Stimulated activated CD4-positive, alpha-beta T cell treated with anti-CD3 and anti-CD28 coated beads, Interleukin-15, amount 100 ng/mL, for 24 hours (primary cell): ENCODE results near the gene STOML1.

Source experiments
- DNase-seq: peaks from one replicate; pipeline ENCODE4 v3.0.0-alpha.2; 2020

STOML1 gene, protein sequence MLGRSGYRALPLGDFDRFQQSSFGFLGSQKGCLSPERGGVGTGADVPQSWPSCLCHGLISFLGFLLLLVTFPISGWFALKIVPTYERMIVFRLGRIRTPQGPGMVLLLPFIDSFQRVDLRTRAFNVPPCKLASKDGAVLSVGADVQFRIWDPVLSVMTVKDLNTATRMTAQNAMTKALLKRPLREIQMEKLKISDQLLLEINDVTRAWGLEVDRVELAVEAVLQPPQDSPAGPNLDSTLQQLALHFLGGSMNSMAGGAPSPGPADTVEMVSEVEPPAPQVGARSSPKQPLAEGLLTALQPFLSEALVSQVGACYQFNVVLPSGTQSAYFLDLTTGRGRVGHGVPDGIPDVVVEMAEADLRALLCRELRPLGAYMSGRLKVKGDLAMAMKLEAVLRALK

DNA sequence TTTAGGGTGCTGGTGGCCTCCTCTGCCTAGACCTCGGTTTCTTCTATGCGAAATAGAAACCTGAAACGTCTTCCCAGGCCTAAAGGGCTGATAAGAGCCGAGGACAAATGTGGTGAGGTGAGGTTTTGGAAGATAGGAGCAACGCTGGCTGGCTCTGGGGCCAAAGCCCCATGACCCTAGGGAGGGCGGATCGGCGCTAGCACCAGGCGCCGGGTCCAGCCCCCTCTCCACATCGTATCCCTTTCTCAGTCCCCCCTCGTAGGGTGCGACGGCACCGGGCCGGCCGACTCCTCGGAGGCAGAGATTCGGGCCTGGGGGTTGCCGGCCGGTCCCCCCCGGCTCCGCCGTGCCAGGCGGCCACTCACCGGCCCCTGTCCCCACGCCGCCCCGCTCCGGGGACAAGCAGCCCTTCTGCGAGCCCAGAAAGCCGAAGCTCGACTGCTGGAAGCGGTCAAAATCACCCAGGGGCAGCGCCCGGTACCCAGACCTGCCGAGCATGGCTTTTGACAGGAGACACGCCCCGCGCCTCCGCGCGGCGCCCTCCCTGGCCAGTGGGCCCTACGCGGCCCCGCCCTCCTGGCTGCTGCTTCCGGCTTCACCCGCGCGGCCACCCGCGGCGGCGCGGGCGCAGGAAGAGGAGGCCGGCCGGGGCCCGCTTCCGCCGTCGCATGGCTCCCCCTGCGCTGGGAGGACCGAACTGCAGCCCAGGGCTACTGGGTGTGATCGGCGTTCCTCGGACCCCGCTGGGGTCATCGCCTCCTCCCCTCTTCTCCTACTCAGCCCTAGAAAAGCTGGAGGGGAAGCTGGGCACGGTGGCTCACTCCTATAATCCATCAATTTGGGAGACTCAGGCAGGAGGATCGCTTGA is at the start of gene STOML1:
Gene STOML1 (minus strand): TSS at position 570 of the 868 bp plus-strand sequence. CDS start 72 bp downstream, at position 498.
- DNase-seq = peak; percentile 96

DNA sequence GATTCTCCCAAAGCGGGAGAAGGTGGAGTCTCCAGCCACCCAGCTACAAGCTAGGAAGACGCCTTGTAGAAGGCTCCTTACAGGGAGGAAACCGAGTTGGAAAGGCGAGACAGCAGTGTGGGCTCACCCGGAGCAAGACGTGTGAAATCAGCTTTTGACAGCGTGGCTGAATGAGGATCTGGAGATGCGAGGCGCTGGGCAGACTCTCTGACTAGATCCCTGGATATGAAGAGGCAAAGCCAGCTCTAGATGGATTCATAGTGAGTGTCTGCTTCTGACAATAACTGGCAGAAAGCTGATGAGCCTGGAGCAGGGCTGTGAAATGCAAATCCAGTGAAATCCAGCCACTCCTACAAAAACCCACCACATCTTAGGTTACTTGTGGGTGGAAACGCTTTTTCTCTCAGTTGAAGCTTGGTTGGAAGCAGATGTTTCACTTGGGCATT is 49.2 kb upstream of the STOML1 start:
- DNase-seq = no peak

DNA sequence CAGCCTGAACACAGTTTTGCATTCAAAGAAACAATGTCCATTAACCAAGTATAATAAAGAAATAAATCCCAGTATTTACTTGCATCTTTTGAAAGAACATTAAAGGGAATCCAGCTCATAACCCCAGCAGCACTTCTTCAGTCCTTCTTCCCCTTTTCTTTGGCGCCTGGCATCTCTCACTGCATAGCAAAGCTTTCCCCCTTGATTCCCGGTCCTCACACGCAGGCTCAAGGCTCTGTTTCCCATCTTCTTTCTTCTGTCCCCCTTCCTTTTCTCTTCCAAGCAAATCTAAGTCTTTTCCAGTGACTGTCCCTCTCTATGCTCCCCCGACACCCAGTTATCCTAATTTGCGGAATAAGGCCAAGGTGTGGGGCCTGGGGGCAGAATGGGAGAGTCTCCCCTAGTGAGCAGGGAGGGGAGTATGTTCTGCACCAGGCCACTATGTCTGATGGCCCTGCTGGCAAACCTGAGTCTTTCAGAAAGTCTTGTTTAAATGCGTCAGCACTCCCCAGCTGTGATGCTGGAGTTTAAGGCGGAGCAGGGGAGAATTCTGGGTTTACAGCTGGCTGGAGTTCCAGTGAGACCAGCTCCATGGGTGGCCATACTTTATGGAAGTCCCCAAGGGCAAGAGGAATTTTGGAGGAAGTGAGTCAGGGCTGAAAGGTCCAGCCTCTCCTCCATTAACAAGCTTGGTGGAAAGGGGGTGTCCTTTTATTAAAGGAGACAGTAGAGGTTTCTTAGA is 48.2 kb upstream of the STOML1 start:
- no peak for DNase-seq

DNA sequence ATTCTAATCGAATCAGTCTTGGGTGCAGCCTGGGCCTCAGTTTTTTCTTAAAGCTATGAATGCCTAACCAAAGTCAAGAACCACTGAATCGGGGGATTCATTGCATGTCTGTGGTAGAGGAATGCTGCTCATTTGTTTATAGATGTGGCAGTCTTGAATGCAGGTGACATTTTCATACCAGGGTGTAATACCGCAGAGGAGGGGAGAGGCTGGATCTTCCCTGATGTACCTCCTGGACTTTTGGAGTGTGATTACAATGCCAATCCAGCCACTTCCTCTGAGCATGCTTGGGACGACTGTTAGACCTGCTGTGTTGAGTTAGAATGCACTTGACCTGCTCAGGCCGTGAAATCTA is 47.5 kb upstream of the STOML1 start:
- DNase-seq = no peak

DNA sequence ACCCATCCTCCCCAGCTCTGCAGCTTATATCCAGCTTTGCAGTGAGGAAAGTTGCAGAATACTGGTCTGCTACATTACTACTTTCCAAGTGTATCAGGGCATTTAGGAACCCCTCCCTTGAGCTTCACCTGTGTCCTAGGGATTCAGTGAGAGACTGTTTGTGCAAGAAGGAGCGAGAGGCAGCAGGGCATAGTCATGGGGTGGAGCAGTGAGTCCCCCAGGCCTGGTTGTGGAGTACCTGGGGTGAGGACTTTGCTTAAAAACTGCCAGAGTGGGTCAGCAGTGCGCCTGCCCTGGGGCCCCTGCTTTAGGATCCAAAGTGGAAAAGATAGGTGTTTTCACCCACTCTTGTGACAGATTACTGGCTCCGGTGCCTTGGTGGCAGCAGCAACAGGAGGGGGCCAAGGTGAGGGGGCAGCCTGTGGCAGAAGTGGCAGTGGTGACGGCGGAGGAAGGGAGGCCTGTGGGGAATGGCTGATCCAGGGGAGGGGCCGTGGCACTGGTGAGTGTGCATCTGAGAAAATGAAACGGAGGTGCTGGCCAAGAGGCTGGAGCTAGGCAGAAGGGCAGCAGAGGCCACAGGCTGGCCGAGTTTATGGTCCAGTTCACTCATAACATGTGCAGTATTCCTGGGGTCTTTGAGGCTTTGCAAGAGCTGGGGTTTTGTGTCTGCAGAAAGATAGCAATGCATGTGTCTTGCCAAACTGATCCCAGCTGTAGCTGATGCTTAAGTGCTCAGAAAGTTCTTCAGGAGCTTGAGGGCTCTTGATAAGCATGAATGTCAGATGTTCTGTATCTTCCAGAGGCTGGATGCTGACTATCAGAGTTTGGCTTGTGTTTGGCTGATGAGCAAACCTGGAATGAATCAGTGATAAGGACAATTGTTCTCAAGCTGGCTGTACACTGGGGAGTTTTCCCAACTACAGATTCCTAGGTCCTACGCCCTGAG is 46.9 kb upstream of the STOML1 start:
- DNase-seq = no peak

DNA sequence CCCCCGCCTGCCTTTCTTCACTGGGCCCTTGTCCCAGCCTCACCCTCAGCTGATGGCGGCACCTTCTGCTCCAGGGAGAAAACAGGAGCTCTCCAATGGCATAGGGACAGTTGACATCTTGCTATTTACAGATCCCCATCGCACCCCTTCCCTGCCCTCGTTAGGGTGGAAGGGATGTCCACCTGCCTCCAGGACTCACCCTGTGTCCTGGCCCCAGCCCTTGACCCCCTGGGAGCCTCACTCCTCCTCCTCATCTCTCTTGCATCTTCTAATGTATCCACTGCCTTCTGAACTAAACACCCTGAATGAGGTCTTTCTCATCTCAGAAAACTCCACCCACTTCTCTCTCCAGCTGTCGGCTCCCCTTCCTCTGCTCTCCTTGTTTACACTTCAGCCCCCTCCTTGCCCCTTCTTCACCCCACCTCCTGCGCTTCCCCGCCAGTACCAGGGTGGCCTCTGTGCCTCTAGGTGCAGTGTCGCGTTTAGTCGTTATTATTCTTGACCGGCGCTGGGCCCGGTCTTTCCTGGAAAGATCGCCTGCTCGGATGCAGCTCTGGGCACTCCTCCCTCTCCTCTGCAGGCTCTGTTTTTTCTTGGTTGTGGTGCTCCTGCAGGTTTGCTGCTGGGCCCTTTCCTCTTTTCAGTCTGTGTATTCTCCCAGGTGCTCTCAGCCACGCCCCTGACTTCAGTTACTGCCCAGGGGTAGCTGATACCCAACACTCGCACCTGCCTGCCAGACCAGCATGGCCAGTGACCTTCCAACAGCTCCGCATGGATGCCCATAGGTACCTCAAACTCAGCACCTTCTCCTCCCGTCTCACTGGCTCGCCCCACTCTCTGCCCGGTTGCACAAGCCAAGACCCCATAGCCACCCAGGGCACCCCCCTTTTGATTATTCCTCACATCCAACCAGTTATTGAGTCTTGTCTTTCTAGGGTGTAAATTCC is 45.3 kb upstream of the STOML1 start:
- no peak for DNase-seq

DNA sequence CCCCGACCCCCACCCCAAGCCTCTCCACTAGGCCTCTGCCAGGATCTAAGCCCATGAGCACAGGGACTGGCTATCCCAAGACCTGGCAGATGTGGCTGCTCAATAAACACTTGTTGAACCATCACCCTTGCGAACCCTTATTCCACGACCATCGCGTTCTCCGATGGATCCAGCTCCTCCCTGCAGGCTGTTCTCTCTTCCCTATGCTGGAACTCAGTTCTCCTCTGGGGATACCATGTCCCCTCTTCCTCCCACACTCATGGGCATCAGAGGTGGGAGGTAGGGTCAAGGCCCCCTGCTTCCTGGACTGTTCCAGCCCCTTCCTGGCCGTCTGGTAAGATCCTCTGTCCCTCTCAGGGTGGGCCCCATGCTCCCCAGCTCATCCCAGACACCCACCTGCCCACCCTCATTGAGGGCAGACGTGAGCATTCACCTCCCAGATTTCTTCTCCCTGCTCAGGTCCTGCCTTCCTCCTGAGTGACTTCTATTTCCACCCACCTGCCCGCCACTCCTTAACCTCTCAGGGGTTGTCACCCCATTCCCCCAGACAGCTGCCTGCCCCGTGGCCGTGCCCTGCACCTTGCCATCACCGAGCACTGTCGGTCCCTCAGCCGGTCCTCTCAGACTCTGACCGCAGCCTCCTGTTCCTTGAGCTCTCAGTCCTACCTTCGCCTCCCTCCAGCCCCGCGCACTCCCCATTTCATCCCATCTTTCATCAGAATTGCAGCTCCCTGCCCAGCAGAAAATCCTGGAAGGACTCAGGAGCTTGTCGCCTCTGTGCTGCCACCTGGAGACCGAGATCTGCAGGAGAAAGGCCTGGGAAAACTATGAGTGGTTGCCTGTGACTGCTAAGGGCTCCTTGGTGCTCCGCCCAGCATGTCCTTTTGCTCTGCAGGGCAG is 44.4 kb upstream of the STOML1 start:
- no peak for DNase-seq

DNA sequence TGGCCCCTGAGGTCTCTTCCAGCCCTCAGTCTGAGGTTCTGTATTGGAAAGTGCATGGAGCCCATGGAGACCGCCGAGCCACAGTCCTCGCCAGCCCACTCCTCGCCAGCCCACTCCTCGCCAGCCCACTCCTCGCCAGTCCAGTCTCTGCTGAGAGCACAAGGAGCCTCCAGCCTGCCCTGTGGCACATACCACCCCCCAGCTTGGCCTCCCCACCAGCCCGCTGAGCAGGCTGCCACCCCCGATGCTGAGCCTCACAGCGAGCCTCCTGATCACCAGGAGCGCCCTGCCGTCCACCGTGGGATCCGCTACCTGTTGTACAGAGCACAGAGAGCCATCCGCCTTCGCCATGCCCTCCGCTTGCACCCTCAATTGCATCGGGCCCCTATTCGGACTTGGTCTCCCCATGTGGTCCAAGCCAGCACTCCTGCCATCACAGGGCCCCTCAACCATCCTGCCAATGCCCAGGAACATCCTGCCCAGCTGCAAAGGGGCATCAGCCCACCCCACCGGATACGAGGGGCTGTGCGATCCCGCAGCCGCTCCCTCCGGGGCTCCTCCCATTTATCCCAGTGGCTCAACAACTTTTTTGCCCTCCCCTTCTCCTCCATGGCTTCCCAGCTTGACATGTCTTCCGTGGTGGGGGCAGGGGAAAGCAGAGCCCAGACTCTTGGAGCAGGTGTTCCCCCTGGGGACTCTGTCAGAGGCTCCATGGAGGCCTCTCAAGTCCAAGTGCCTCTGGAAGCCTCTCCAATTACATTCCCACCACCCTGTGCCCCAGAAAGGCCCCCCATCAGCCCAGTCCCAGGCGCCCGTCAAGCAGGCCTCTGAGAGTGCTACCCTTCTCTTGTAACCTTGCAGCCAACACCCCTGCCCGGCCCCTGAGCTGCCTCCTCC is 43.3 kb upstream of the STOML1 start:
- no peak for DNase-seq

DNA sequence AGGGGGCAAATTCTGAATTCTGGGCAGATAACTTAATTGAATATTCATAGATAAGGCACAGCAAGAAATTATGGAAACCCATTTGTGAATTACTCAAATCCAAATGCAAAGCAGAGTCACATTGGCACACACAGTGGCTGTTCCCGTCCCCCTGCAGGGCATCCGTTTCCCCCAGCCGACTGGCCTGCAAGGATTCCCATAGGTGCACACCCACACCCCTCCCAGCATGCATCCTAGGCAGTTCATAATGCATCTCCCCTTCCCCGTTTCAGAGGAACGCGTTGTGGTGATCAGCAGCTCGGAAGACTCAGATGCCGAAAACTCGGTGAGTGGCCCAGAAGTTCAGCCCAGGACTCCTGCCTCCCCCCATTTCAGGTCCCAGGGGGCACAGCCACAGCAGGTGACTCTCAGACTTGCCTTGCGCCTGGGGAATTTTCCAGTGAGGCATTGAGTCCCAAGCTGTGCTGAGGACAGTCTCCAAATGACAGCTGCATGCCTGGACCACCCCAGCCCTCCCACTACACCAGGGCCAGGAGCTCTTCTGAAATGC is 42.2 kb upstream of the STOML1 start:
- no peak for DNase-seq

DNA sequence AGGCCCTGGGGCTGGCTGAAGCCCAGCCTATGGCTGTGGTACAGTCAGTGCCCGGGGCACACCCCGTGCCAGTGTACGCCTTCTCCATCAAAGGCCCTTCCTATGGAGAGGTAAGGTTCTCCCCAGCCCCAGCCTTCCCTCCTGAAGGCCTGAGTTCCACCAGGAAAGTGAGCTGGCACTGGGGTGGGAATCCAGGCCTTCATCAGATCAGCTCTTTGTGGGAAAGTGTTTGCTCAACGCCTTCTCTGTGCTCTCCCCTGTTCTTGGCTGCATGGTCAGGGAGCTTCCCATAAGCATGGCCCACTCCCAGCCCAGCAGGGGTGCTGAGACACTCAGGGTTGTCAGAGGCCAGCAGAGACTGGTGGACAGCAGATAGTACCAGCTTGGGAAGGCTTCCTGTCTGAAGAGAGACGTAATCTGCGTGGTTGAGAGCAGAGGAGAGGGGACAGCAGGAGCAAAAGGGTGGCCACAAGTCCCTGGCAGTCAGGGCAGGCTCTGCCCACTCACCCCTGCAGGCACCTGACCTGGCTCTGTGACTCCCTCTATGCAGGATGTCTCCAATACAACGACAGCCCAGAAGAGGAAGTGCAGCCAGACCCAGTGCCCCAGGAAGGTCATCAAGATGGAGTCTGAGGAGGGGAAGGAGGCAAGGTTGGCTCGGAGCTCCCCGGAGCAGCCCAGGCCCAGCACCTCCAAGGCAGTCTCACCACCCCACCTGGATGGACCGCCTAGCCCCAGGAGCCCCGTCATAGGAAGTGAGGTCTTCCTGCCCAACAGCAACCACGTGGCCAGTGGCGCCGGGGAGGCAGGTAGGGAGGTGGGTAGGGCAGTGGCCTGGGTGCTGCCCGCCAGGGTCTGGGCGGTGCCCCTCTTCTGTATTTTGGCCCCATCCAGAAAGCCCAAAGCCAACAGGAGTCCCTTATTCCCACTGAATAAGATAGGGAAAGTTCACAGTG is 40.8 kb upstream of the STOML1 start:
- no peak for DNase-seq

DNA sequence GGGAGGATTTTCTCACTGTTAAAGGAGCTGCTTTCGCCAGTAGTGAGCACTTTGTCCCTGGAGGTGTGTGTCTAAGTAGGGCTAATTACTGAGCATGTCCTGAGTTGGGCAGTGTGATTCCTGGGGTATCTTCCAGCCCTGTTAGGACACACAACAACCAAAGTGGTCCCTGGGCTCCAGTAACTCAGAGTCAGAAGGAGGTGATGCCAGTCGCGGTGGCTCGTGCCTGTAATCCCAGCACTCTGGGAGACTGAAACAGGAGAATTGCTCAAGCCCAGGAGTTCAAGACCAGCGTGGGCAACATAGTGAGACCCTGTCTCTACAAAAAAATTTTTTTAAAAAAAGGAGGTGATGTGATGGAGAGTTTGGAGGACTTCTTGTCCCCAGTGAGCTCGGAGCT is 40.0 kb upstream of the STOML1 start:
- DNase-seq = no peak

DNA sequence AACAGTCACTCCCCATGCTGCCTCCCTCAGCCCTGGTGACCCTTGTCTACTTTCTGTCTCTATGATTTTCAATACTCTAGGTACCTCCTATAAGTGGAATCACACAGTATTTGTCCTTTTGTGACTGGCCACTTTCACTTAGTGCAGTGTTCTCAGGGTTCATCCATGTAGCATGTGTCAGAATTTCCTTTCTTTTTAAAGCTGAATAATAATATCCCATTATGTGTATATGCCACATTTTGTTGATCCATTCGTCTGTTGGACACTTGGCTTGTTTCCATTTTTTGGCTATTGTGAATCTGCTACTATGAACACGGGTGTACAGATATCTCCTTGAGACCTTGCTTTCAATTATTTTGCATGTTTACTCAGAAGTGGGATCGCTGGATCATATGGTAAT is 36.6 kb upstream of the STOML1 start:
- no peak for DNase-seq

DNA sequence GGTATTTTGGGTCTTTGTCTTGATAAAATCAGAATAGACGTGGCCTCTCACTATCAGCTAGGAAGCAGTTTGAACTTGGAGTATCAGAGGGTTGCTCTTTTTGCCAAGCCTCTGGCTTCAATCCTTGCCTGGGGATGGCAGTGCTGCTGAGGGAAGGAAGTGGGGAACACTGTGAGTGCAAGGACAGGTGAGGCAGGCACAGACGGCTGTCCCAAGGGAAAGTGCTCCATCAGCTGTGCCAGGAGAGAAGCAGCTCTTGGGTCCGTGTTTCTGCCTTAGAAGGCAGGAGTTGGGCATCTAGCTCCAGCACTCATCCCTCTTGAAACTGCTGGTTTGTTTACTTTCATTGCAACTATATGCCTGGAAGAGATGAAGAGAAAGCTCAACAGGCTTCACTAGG is 35.6 kb upstream of the STOML1 start:
- no peak for DNase-seq

DNA sequence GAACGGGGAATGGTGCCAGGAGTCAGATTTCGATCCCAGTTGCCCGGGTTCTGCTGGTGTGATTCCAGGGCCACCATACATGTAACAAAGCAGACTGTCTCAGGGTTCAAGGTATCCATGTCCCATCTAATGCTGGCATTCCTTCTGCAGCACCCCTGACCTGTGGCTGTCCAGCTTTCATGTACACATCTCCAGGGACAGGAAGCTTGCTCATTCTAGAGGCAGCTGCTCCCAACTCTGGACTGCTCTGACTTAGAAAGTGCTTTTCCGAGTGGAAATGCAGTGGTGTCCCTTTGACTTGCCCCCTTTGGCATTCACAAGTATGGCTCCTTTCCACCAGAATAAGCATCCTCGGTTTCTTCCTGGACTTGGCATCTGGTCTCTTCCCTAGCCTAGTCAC is 33.3 kb upstream of the STOML1 start:
- DNase-seq = no peak

DNA sequence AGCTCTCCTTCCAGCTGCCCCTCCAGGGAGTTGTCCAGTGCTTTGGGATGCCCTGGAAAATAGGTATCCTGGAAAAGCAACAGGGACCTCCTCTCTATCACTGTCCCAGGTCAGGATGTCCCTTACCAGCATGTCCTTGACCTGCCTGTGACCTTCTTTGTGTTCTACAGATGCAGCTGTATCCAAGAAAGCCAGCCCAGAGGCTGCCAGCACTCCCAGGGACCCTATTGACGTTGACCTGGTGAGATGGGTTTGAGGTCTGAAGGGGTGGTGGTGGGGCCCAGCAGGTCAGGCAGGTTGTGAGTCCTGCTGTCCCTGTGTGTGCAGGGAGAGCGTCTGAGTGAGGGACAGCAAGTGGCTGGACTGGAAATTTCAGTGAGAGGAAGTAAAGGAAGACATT is 32.6 kb upstream of the STOML1 start:
- no peak for DNase-seq

DNA sequence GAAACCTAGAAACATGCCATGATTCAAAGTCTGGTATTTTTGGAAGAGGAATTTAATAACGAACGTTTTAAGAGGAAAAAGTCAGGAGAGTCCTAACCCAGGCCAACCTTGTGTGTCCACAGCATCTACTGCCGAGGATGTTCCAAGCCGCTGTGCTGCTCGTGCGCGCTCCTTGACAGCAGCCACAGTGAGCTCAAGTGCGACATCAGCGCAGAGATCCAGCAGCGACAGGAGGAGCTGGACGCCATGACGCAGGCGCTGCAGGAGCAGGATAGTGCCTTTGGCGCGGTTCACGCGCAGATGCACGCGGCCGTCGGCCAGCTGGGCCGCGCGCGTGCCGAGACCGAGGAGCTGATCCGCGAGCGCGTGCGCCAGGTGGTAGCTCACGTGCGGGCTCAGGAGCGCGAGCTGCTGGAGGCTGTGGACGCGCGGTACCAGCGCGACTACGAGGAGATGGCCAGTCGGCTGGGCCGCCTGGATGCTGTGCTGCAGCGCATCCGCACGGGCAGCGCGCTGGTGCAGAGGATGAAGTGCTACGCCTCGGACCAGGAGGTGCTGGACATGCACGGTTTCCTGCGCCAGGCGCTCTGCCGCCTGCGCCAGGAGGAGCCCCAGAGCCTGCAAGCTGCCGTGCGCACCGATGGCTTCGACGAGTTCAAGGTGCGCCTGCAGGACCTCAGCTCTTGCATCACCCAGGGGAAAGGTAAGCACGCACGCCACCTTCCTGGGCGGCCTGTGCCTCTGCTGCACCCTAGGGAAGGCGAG is 30.8 kb upstream of the STOML1 start:
- no peak for DNase-seq

DNA sequence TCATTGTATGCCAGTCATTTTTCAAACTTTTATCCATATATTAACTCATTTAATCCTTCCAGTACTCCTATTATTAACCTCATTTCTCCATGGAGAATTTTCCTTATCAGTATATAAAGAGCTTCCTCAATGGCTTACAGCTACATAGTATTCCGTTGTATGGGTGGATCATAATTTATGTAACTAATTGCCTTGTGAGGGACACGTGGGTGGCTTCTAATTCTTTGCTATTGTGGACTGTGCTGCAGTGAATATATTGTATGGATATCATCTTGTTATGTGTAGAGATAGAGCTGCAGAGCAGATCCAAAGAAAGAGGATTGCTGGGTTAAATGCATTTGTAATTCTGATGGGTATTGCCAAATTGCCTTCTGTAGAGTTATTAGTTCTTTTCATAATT is 27.6 kb upstream of the STOML1 start:
- DNase-seq = no peak
